GM12875 (cell line): ENCODE measurements around the gene EPAS1.

Experiments
- H3K4me3 ChIP-seq: one replicate; pipeline ENCODE4 v1.5.1; 2011; ENCODE audit warnings: low read depth, low read length, control low read depth
- TF ChIP-seq, protein P1 (sequence below): IDR thresholded peaks from 2 replicates; pipeline ENCODE4 v1.5.1; 2011; ENCODE audit warnings: low read depth, mild to moderate bottlenecking, control low read depth, inconsistent platforms, low read length, moderate library complexity, borderline replicate concordance; ENCODE audit not compliant: insufficient read depth

EPAS1 gene

DNA sequence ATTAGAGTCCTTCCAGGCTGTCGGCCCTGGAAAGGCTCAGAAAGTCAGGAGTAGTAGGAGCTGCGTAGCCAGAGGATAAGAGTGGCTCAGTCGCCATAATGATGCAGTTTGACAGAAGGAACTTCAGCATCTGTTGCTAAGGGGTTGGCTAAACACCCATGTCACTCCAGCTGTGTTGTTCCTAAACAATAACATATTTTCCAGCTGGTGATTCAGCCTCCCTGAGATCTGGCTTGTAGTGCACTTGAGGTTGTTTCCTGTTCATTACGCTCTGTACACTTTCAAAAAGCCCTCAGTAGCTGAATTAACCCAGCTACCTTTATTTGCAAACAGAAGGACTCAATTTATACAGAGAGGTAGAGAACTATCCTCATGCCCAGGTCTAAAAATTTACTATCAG is 39.7 kb upstream of the EPAS1 start:
- TF ChIP-seq, protein P1, sequence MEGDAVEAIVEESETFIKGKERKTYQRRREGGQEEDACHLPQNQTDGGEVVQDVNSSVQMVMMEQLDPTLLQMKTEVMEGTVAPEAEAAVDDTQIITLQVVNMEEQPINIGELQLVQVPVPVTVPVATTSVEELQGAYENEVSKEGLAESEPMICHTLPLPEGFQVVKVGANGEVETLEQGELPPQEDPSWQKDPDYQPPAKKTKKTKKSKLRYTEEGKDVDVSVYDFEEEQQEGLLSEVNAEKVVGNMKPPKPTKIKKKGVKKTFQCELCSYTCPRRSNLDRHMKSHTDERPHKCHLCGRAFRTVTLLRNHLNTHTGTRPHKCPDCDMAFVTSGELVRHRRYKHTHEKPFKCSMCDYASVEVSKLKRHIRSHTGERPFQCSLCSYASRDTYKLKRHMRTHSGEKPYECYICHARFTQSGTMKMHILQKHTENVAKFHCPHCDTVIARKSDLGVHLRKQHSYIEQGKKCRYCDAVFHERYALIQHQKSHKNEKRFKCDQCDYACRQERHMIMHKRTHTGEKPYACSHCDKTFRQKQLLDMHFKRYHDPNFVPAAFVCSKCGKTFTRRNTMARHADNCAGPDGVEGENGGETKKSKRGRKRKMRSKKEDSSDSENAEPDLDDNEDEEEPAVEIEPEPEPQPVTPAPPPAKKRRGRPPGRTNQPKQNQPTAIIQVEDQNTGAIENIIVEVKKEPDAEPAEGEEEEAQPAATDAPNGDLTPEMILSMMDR, result no peak

DNA sequence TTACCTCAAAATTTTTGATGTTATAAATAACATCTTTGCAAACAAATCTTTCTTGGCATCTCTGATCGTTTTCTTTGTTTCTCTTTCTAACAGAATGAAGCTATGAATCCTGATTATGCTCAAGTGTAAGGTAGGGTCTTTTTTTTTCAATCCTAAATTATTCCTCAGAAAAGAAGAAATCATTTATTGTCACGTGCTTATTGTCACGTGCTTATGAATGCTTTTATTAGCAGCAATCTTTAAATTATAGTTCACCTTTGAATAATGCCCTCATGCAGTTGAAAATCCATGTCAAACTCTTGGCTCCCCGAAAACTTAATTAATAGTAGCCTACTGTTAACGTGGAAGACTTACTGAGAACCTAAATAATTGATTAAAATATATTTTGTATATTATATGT is 39.2 kb upstream of the EPAS1 start:
- no peak overlapping the region for H3K4me3 ChIP-seq
- TF ChIP-seq, protein P1, result no peak

More for the DNA sequence above, 39.7 kb upstream of the EPAS1 start:
- no peak overlapping the region for H3K4me3 ChIP-seq

DNA sequence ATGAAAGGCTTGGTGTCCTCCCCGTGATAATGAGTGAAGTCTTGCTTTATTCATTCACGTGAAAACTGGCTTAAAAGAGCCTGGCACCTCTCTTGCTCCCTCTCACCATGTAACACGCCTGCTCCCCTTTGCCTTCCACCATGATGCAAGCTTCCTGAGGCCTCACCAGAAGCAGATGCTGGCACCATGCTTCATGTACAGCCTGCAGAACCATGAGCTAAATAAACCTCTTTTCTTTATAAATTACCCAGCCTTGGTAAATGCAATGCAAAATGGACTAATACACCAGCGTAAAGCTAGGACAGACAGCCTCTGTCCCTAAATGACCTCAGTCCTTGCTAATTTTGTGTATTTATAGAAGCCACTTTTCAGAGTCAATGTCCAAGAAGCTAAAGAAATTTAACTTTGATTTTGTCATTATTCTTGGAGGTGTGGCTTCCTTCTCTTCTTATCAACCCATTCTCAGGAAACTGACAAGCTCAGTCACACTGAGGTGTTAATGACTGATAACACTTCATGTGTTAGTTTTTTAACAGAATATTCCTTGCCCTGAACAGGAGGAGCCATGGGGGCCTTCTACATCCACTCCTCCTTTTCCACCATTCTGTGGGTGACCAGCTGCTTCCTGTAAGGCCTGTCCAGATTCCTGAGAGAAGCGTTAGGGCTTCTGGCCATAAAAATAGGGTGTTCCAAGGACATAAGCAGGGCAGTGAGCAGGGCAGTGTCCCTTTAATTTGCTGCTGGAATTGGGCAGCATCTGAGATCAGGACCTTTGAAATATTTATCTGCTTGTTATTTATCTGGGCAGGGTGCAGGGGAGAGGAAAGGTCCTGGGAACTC is 38.0 kb upstream of the EPAS1 start:
- no peak overlapping the region for H3K4me3 ChIP-seq
- TF ChIP-seq, protein P1, result no peak

DNA sequence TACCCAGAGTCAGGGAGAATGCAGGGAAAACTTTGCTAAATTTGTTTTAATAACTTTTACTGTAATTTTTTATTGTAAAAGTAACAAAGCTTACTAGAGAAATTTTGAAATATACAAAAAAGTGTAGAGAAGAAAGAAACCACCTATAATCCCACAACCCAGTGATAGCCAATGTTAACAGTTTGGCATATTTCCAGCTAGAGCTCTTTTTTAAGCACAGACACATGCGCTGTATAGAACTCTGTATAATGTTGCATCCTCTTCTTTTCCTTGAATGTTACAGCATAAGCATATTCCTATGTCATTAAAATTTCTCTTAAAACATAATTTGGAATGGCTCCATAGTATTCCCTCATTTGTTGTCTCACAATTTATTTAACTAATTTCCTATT is 37.4 kb upstream of the EPAS1 start:
- H3K4me3 ChIP-seq, result no peak overlapping the region
- TF ChIP-seq, protein P1, result no peak

DNA sequence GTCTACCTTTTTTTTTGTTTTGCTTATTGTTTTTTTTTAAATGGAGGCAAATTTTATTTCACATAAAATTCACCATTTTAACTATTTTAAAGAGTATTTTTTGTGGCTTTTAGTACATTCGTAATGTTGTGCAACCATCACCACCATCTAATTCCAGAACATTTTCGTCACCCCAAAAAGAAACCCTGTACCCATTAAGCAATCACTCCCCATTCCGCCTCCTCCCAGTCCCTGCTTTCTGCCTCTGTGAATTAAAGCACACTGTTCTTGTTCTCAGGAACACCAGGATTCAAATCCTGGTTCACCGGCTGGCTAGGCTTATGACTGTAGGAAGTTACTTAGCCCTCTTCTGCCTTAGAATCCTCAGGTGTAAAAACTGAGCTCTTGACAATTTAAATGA is 36.9 kb upstream of the EPAS1 start:
- no peak overlapping the region for H3K4me3 ChIP-seq
- TF ChIP-seq, protein P1, result no peak

DNA sequence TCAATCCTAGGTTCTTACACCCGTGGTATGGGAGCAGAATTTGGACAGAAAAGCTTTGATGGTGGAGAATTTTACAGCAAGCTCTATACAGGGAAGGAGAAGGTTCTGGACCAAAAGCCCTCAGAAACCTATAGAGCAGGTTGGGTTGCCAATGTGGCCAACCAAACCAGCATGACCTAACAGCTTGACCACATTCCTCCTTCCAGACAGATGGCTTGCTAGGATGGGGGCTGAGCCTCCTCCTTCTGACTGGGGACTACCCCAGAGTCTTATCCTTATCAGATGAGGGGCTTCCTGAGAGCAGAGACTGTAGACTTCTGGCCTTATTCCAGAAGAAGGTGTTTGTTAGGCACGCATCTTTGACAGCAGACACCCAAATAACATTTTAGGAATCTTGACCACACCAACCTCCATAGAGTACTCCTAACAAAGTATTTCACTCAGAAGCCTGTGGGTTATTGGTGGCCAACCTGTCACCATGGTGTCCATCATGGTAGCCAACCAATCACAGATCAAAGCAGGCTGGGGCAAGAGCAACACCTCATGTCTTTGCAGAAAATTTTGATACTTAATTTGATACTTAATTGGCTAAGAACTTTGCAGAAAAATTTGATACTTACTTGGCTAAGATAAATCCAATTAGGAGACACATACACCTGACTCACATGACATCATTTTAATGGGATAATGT is 34.8 kb upstream of the EPAS1 start:
- H3K4me3 ChIP-seq, result no peak overlapping the region
- TF ChIP-seq, protein P1, result no peak

DNA sequence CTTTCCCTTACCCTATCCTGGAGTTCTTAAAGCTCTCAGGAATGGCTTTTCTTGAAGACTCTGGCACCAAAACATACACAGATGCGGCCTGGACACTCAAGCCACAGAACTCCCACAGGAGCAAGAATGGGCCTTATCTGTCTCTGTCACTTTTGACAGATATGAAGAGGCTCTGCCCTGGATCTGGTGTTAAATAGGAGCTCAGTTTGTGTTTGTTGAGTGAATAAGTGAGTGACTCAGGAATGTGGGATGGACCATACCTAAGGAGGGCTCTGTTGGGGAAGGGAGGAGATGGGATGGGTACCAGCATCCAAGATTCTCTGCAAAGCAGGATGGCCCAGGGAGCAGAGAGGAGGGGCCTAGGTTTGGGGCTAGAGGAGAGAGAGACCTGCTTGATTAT is 33.9 kb upstream of the EPAS1 start:
- TF ChIP-seq, protein P1, result no peak
- H3K4me3 ChIP-seq, result no peak overlapping the region
